B cell (primary cell): ENCODE data around the gene GLB1L. TPM values are rescaled to one million over a fixed set of nuclear protein-coding genes. Genes with fewer than 3 reads are reported as not detected.

ENCODE experiments used
- ATAC-seq: fragments of 200-7000 bp; cut with Tn5 transposase; one replicate; pipeline ENCODE4 v1.10.0; 2021; ENCODE audit warnings: low read depth, mild to moderate bottlenecking, moderate number of reproducible peaks, moderate library complexity
- CTCF ChIA-PET: fragments of 350-600 bp; sonication (Branson Sonifier 250); formaldehyde crosslinking; loops from one replicate; lab custom pipeline; 2021; ENCODE audit warnings: antibody characterized with exemption, inconsistent platforms; lab: Charles Lee
- POLR2A ChIA-PET: fragments of 350-600 bp; sonication (Branson Sonifier 250); formaldehyde crosslinking; loops from one replicate; lab custom pipeline; 2021; ENCODE audit warnings: antibody characterized with exemption; lab: Charles Lee
- DNase-seq: peaks from one replicate; pipeline ENCODE4 v3.0.0; 2013
- H2AFZ ChIP-seq: 2 replicates; pipeline ENCODE4 v1.6.1; 2012; ENCODE audit warnings: mild to moderate bottlenecking, low read depth, low read length; ENCODE audit not compliant: insufficient read depth, poor library complexity, severe bottlenecking
- H3K27ac ChIP-seq, 2 donors: 1 replicate in 1 of 2; 2 replicates in 1 of 2; pipeline ENCODE4 v1.5.1; 2012 to 2013; ENCODE audit warnings: low read length in 2 of 2, mild to moderate bottlenecking in 2 of 2, moderate library complexity in 1 of 2
- H3K27me3 ChIP-seq, 4 experiments: fragments of 200-600 bp in 1 of 4; sonication (generic) in 1 of 4; replicated peaks in 1 of 4; 1 replicate in 2 of 4; 2 replicates in 2 of 4; pipeline versions ENCODE4 v1.6.1 to v1.7.0; 2013 to 2016; ENCODE audit warnings: low read length in 3 of 4, mild to moderate bottlenecking in 2 of 4, mixed read lengths in 1 of 4, moderate library complexity in 1 of 4; ENCODE audit not compliant: insufficient read depth in 4 of 4, control insufficient read depth in 3 of 4; ENCODE audit errors: control extremely low read depth in 1 of 4
- H3K36me3 ChIP-seq, 2 experiments: replicated peaks in 1 of 2; 1 replicate in 1 of 2; 2 replicates in 1 of 2; pipeline versions ENCODE4 v1.6.1 to v1.7.1; 2013; ENCODE audit warnings: low read length in 1 of 2; ENCODE audit not compliant: insufficient read depth in 2 of 2, control insufficient read depth in 1 of 2; ENCODE audit errors: control extremely low read depth in 1 of 2, extremely low read depth in 1 of 2
- H3K4me1 ChIP-seq, 2 donors: fragments of 200-600 bp in 1 of 2; sonication (generic) in 1 of 2; 1 replicate in 1 of 2; 2 replicates in 1 of 2; pipeline versions ENCODE4 v1.5.1 to v1.6.1; 2013 to 2017; ENCODE audit warnings: low read length in 2 of 2; ENCODE audit not compliant: control insufficient read depth in 2 of 2, insufficient read depth in 2 of 2
- H3K4me2 ChIP-seq: replicated peaks from 2 replicates; pipeline ENCODE3; 2012; ENCODE audit warnings: mild to moderate bottlenecking, low read depth, low read length; ENCODE audit not compliant: poor library complexity, severe bottlenecking
- H3K4me3 ChIP-seq, 5 experiments: fragments of 200-600 bp in 1 of 5; sonication (generic) in 1 of 5; 1 replicate in 3 of 5; 2 replicates in 2 of 5; pipeline versions ENCODE4 v1.5.1 to v1.7.0; 2011 to 2016; ENCODE audit warnings: low read length in 4 of 5, mild to moderate bottlenecking in 4 of 5, low read depth in 2 of 5, control low read depth in 1 of 5, moderate library complexity in 1 of 5; ENCODE audit not compliant: insufficient read depth in 1 of 5; ENCODE audit errors: control extremely low read depth in 1 of 5, extremely low read depth in 1 of 5
- H3K79me2 ChIP-seq: fragments of 200-600 bp; sonication (generic); one replicate; pipeline ENCODE4 v1.6.0; 2016; ENCODE audit warnings: low read length; ENCODE audit not compliant: control insufficient read depth, insufficient read depth
- H3K9ac ChIP-seq: fragments of 200-600 bp; sonication (generic); 2 replicates; pipeline ENCODE4 v1.6.1; 2017; ENCODE audit warnings: mild to moderate bottlenecking, low read length, moderate library complexity
- H3K9me3 ChIP-seq, 3 donors: one replicate each; pipeline versions ENCODE4 v1.6.1 to v1.7.1; 2013; ENCODE audit warnings: low read length in 2 of 3; ENCODE audit not compliant: control insufficient read depth in 2 of 3, insufficient read depth in 1 of 3; ENCODE audit errors: control extremely low read depth in 1 of 3
- H4K20me1 ChIP-seq: 2 replicates; pipeline ENCODE4 v1.6.0; 2012; ENCODE audit warnings: mild to moderate bottlenecking, low read length; ENCODE audit not compliant: insufficient read depth, control insufficient read depth, poor library complexity, severe bottlenecking
- H3K27ac Mint-ChIP-seq: one replicate; pipeline ENCODE4 v1.8.0; 2021; ENCODE audit warnings: mixed read lengths
- H3K27me3 Mint-ChIP-seq: one replicate; pipeline ENCODE4 v1.8.0; 2021; ENCODE audit warnings: mixed read lengths
- H3K4me1 Mint-ChIP-seq: one replicate; pipeline ENCODE4 v1.8.0; 2021; ENCODE audit warnings: mixed read lengths
- H3K4me3 Mint-ChIP-seq: one replicate; pipeline ENCODE4 v1.8.0; 2021; ENCODE audit warnings: mixed read lengths
- H3K9me3 Mint-ChIP-seq: one replicate; pipeline ENCODE4 v1.8.0; 2022; ENCODE audit warnings: mixed read lengths; ENCODE audit not compliant: insufficient read depth
- EZH2 ChIP-seq: IDR thresholded peaks from 2 replicates; pipeline ENCODE4 v1.6.1; 2012; ENCODE audit warnings: borderline replicate concordance, low read depth, mild to moderate bottlenecking, moderate library complexity, low read length; ENCODE audit not compliant: insufficient read depth, poor library complexity, severe bottlenecking
- WGBS: methylation state at CpG from one replicate; pipeline ENCODE4 v1.1.5; 2013; ENCODE audit warnings: missing lambda C conversion rate; ENCODE audit not compliant: insufficient coverage; 5-methylcytosine and 5-hydroxymethylcytosine counted together
- intact Hi-C: fragments of 100-400 bp; cut with micrococcal nuclease; formaldehyde crosslinking; loops from one replicate; pipeline ENCODE4 v1.10.0; 2022
- polyA plus RNA-seq: library from polyadenylated mRNA; depleted of rRNA; stranded (reverse); fragments of >200 nt; gene quantifications from 2 replicates; pipeline ENCODE4 v1.2.3, GENCODE V29; 2012
- total RNA-seq, 2 donors: library from RNA; stranded (reverse); fragments of 120-200 nt in 1 of 2; gene quantifications; 1 replicate in 1 of 2; 2 replicates in 1 of 2; pipeline versions ENCODE4 v1.2.3 to v1.2.4, GENCODE V29; 2013 to 2022
- TF ChIP-seq, protein P1 (sequence below): fragments of 200-600 bp; IDR thresholded peaks from one replicate; pipeline ENCODE4 v1.8.0; 2022; ENCODE audit warnings: antibody characterized with exemption, mild to moderate bottlenecking

GLB1L gene
- total and polyA plus RNA-seq, 2 donors (not counting 1 experiment from before 2014, with no cell fraction given): 2.4 to 4.1 TPM

DNA sequence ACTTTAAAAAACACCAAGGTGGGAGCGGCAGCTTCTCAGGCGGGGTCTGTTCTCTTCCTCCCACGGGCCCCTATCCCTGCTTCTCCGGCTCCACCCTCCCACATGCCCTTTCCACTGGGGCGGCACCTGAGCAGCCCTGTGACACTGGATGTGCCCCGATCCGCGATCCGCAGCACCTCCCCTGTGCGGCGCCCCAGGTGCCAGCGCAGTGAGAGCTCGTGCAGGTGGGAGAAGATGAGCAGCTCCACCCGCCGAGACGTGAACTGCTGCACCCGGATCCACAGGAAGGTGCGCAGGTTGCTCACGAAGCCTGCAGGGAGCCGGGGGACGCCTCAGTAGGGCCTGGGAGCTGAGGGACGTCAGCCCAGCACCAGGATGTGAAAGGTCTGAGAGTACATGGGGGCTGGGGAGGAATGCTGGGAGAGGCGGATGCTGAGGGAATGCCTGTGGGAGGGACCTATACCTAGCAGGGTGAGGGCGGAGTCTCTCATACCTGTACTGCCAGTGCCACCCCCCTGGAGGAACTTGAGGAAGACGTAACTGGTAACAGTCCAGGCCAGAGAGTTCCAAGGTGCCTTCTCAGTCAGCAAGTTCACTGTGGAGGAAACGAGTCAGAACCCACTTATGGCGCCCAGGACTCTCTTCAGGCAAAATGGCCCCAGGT lies 29.2 kb downstream of the GLB1L start:
- Histone ChIP-seq H3K4me2 (no peak overlapping the region), H4K20me1 (peaks cover 19% of the 10 kb centered on the region), H2AFZ (no peak overlapping the region), H3K4me3 (no peak overlapping the region), H3K27ac (no peak overlapping the region), H3K9me3 (no peaks in the 10 kb centered on the region), H3K9ac (no peak overlapping the region), H3K36me3 (peaks cover 0 to 12% of the 10 kb centered on the region in 2 experiments), H3K4me1 (peaks cover 20 to 27% of the 10 kb centered on the region in 2 donors), H3K79me2 (no peaks in the 10 kb centered on the region), H3K27me3 (no peaks in the 10 kb centered on the region)
- CTCF ChIA-PET: interaction anchor here (1.1 to 7.3 kb wide), 10 partner anchors 11 to 340 kb away, joined by 3 to 65 read pairs (median 6); partner anchors contain the start of genes GLB1L, NHEJ1, SLC23A3 and STK16
- H3K27me3 Mint-ChIP-seq: no peaks in the 10 kb centered on the region
- no peak overlapping the region for H3K4me3 Mint-ChIP-seq
- no peak for TF ChIP-seq EZH2
- TF ChIP-seq, protein P1, sequence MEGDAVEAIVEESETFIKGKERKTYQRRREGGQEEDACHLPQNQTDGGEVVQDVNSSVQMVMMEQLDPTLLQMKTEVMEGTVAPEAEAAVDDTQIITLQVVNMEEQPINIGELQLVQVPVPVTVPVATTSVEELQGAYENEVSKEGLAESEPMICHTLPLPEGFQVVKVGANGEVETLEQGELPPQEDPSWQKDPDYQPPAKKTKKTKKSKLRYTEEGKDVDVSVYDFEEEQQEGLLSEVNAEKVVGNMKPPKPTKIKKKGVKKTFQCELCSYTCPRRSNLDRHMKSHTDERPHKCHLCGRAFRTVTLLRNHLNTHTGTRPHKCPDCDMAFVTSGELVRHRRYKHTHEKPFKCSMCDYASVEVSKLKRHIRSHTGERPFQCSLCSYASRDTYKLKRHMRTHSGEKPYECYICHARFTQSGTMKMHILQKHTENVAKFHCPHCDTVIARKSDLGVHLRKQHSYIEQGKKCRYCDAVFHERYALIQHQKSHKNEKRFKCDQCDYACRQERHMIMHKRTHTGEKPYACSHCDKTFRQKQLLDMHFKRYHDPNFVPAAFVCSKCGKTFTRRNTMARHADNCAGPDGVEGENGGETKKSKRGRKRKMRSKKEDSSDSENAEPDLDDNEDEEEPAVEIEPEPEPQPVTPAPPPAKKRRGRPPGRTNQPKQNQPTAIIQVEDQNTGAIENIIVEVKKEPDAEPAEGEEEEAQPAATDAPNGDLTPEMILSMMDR: no peak
- DNase-seq: no peak
- intact Hi-C loops: no loop called here
- H3K9me3 Mint-ChIP-seq: no peaks in the 10 kb centered on the region
- POLR2A ChIA-PET: interaction anchor here (1.4 to 1.6 kb wide), 2 partner anchors 9 to 40 kb away, joined by 4 to 7 read pairs; partner anchors contain the start of gene ZFAND2B
- peaks cover 26% of the 10 kb centered on the region for H3K4me1 Mint-ChIP-seq
- no peak for ATAC-seq
- H3K27ac Mint-ChIP-seq: peak overlapping the region; percentile 32
- WGBS: 98% methylated on average over 27 of the region's 27 CpGs

DNA sequence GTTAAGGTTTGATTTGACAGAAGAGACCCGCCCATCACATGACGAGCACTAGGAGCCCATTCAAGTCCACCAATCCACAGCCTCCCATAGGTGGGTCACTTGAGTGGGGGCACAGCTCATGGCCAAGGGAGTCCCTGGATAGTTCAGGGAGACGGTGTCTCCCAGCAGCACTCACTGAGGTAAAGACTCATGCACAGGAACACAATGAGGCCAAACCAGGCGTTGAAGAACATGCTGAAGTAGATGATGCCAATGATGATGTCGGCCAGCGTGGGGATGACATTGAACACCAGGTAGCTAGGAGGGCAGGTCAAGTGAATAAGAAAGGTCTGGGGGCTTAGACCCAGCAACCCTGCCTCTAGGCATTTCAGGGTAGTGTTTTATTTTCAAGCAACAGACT lies 30.5 kb downstream of the GLB1L start:
- Mint-ChIP-seq H3K4me1 (peaks cover 26% of the 10 kb centered on the region), H3K9me3 (no peaks in the 10 kb centered on the region), H3K27me3 (no peaks in the 10 kb centered on the region), H3K27ac (no peak overlapping the region), H3K4me3 (no peak overlapping the region)
- H3K4me1 ChIP-seq: peaks cover 20 to 29% of the 10 kb centered on the region in 2 donors
- no peak overlapping the region for H2AFZ ChIP-seq
- ChIA-PET POLR2A (interaction anchor here (0.6 kb wide), 1 partner anchor 37 kb away, joined by 4 read pairs; no protein-coding TSS in a partner anchor), CTCF (interaction anchor here (1.1 to 7.3 kb wide), 4 partner anchors 12 to 57 kb away, joined by 5 to 65 read pairs (median 5); partner anchors contain the start of genes NHEJ1 and TUBA4A)
- H3K36me3 ChIP-seq: peaks cover 0 to 6% of the 10 kb centered on the region in 2 experiments
- H3K9me3 ChIP-seq: no peaks in the 10 kb centered on the region
- H4K20me1 ChIP-seq: peaks cover 7% of the 10 kb centered on the region
- no peak overlapping the region for H3K27ac ChIP-seq
- no peaks in the 10 kb centered on the region for H3K27me3 ChIP-seq
- ATAC-seq (no peak), DNase-seq (no peak)
- WGBS: 94% methylated on average over 3 of the region's 6 CpGs
- TF ChIP-seq EZH2: no peak
- TF ChIP-seq, protein P1: no peak
- H3K9ac ChIP-seq: no peak overlapping the region
- no peak overlapping the region for H3K4me2 ChIP-seq
- H3K4me3 ChIP-seq: no peak overlapping the region
- intact Hi-C loops: no loop called here
- H3K79me2 ChIP-seq: no peaks in the 10 kb centered on the region
